NT2/D1 (cell line): ENCODE results near the gene RBFOX2.

Experiments used
- DNase-seq: peaks from one replicate; pipeline ENCODE4 v3.0.0-alpha.2; 2011; ENCODE audit warnings: low read depth, low spot score
- H3K27me3 ChIP-seq: 2 replicates; pipeline ENCODE4 v1.6.0; 2011; ENCODE audit warnings: mild to moderate bottlenecking; ENCODE audit not compliant: insufficient read length, insufficient read depth
- H3K36me3 ChIP-seq: 2 replicates; pipeline ENCODE4 v1.6.1; 2011; ENCODE audit warnings: mild to moderate bottlenecking, low read length, mixed read lengths; ENCODE audit not compliant: insufficient read depth, insufficient read length
- H3K4me1 ChIP-seq: 2 replicates; pipeline ENCODE4 v1.5.1; 2011; ENCODE audit not compliant: insufficient read depth, insufficient read length
- H3K4me3 ChIP-seq: 2 replicates; pipeline ENCODE4 v1.5.1; 2011; ENCODE audit warnings: low read depth; ENCODE audit not compliant: insufficient read length
- H3K9ac ChIP-seq: 2 replicates; pipeline ENCODE4 v1.6.0; 2011; ENCODE audit warnings: low read depth; ENCODE audit not compliant: insufficient read length
- H3K9me3 ChIP-seq: 2 replicates; pipeline ENCODE4 v1.5.1; 2011; ENCODE audit warnings: mild to moderate bottlenecking, low read length; ENCODE audit not compliant: insufficient read depth
- SUZ12 ChIP-seq: IDR thresholded peaks from 2 replicates; pipeline ENCODE4 v1.6.1; 2011; ENCODE audit not compliant: insufficient read length, insufficient read depth; ENCODE audit errors: extremely low read depth
- YY1 ChIP-seq: IDR thresholded peaks from 2 replicates; pipeline ENCODE4 v1.6.1; 2011; ENCODE audit not compliant: insufficient read length, insufficient read depth
- ZNF274 ChIP-seq: IDR thresholded peaks from 2 replicates; pipeline ENCODE4 v1.6.1; 2011; ENCODE audit warnings: mild to moderate bottlenecking, low read depth, low read length

The RBFOX2 gene

DNA sequence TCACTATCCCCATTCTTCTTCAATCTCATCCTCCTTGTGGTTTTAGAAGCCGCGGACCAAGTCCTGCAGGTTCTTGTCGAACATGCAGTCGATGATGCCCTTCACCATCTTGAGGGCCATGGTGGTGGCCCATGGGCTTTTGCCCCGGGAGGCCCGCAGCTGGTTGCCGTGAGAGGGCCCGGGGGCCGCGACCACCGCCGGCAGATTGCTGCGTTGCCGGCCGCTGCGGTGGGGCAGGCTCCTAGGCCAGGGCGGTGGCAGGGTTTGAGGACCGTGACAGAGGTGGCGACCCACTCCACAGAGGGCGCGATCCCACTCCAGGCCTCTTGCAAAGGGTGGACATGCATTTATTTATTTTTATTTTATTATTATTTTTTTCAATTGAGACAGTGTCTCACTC is 244.0 kb downstream of the RBFOX2 start:
- Histone ChIP-seq H3K4me1 (no peaks in the 10 kb centered on the region), H3K9me3 (no peaks in the 10 kb centered on the region), H3K4me3 (no peak overlapping the region), H3K27me3 (no peaks in the 10 kb centered on the region), H3K36me3 (peaks cover 12% of the 10 kb centered on the region), H3K9ac (no peak overlapping the region)
- TF ChIP-seq YY1 (no peak), SUZ12 (no peak), ZNF274 (no peak)
- DNase-seq, result no peak

DNA sequence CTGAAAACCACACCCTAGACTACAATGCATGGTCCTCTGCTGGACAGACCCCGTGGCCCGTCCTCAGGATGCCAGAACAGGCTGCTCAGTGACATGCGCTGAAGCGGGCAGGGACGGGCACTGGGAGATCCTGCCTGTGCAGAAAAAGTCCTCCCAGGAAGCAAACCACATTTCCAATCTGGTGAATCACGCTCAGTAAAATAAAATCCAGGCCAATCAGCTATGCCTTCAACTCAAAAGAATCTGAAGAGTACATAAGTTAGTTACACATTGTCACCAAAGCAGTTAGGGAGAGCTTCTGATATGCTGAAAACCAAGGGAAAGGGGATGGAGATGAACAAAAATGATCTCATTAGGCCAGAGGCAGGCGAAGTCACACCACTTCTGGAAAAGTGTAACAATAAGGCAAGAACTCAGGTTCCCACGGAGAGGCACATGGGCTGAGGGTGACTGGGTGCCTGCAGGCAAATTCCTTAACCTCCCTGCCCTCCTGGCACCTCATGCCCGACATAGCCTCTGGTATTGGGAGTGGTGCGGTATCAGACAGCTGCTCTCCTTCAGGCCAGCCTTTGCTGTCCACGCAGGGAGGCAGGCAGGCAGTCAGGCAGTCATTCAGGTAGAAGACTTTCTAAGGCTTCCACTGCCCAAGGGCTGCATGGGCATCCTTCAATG is 244.5 kb downstream of the RBFOX2 start:
- H3K27me3 ChIP-seq, result no peaks in the 10 kb centered on the region
- H3K36me3 ChIP-seq, result peaks cover 12% of the 10 kb centered on the region
- no peak overlapping the region for H3K9ac ChIP-seq
- H3K9me3 ChIP-seq, result no peaks in the 10 kb centered on the region
- no peak overlapping the region for H3K4me3 ChIP-seq
- no peaks in the 10 kb centered on the region for H3K4me1 ChIP-seq
- DNase-seq, result no peak
- TF ChIP-seq ZNF274 (no peak), SUZ12 (no peak), YY1 (no peak)

GRCh38 chr22:35782504-35782903 is 246.1 kb downstream of the RBFOX2 start:
- DNase-seq, result no peak
- Histone ChIP-seq H3K9ac (no peak overlapping the region), H3K4me3 (no peak overlapping the region), H3K9me3 (no peaks in the 10 kb centered on the region), H3K4me1 (no peaks in the 10 kb centered on the region), H3K36me3 (peaks cover 10% of the 10 kb centered on the region), H3K27me3 (no peaks in the 10 kb centered on the region)
- TF ChIP-seq YY1, result no peak
- no peak for TF ChIP-seq SUZ12

GRCh38 chr22:35781898-35782297 is 246.7 kb downstream of the RBFOX2 start:
- Histone ChIP-seq H3K4me3 (no peak overlapping the region), H3K9ac (no peak overlapping the region), H3K27me3 (no peaks in the 10 kb centered on the region), H3K36me3 (peaks cover 10% of the 10 kb centered on the region), H3K9me3 (no peaks in the 10 kb centered on the region), H3K4me1 (no peaks in the 10 kb centered on the region)
- TF ChIP-seq YY1, result no peak
- TF ChIP-seq SUZ12, result no peak
- TF ChIP-seq ZNF274, result no peak
- no peak for DNase-seq

DNA sequence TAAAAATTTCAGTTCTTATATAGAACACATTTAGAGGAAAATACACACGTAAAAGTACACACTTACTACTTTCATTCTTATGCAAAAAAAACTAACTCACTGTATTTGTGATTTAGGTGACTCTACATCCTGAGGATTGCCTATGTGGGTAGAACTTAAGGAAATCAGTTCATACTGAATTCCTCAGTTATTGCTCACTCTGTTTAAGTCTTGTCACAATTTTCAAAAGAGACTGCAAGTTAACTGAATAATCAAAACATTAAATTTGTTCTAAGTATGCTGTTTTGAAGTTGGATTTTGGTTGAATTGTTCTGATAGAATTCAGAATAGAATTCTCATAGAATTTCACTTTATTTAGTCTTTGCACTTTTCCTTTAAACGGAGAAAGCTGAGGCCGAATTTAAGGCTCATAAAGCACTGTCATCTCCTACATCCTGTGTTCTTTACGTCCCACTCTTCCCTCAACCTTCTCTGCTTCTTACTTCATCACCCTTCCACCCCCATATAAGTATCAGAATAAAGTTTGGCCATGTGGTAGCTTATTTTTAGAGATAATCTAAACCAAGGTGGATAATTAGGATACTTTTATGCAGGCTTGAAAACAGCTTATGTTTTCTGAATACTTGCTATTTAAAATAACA is 251.2 kb downstream of the RBFOX2 start:
- Histone ChIP-seq H3K4me1 (no peaks in the 10 kb centered on the region), H3K9me3 (no peaks in the 10 kb centered on the region), H3K9ac (no peak overlapping the region), H3K36me3 (peaks cover 11% of the 10 kb centered on the region), H3K27me3 (no peaks in the 10 kb centered on the region), H3K4me3 (no peak overlapping the region)
- no peak for TF ChIP-seq ZNF274
- no peak for TF ChIP-seq SUZ12
- no peak for TF ChIP-seq YY1
- no peak for DNase-seq

DNA sequence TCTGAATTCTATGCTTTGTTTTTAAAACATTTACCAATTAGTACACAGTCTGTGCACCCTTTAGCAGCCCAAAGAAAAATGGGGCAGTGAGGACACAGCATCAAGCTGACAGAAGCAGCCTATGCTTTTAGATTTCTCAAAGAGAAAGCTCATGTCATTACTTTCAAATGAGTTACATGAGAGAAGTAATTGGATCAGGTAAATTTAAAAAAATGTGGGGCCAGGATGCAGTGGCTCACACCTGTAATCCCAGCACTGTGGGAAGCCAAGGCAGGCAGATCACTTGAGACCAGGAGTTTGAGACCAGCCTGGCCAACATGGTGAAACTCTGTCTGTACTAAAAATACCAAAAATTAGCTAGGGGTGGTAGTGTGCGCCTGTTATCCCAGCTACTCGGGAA is 253.3 kb downstream of the RBFOX2 start:
- Histone ChIP-seq H3K9me3 (no peaks in the 10 kb centered on the region), H3K4me3 (no peak overlapping the region), H3K4me1 (no peaks in the 10 kb centered on the region), H3K9ac (no peak overlapping the region), H3K27me3 (no peaks in the 10 kb centered on the region), H3K36me3 (peaks cover 5% of the 10 kb centered on the region)
- no peak for DNase-seq
- no peak for TF ChIP-seq ZNF274

DNA sequence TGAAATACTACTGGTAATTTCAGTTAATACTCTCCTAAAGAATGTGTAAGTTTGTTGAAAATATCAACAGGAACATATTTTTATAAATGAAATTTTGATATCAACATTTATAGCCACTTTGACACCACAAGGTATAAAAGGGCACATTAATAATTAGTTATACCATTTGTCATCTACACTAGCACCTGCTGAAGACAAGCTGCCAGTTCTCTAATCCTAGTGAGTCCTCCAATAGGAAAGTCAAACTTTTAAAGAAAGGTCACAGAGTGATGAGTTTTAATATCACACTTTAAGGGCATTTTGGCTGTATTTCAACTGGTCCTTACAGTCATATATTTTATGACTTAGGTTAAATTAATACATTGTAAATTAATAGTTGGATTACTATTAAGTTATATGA is 258.6 kb downstream of the RBFOX2 start:
- no peak overlapping the region for H3K4me3 ChIP-seq
- H3K9ac ChIP-seq, result no peak overlapping the region
- no peaks in the 10 kb centered on the region for H3K27me3 ChIP-seq
- no peaks in the 10 kb centered on the region for H3K4me1 ChIP-seq
- TF ChIP-seq ZNF274 (no peak), SUZ12 (no peak), YY1 (no peak)
- H3K9me3 ChIP-seq, result no peaks in the 10 kb centered on the region
- no peak for DNase-seq
- peaks cover 7% of the 10 kb centered on the region for H3K36me3 ChIP-seq
